Natural killer cell (primary cell): Measurements from ENCODE around the gene GPR4. TPM values are rescaled to one million over a fixed set of nuclear protein-coding genes. Genes with fewer than 3 reads are reported as not detected.

Experiments
- ATAC-seq, 3 donors: fragments of 150-1000 bp in 2 of 3; fragments of 200-7000 bp in 1 of 3; cut with Tn5 transposase; 1 replicate in 1 of 3; 2 replicates in 2 of 3; pipeline ENCODE4 v1.10.0; 2021; ENCODE audit warnings: mild to moderate bottlenecking in 2 of 3, moderate library complexity in 2 of 3
- DNase-seq, 2 donors: peaks; one replicate each; pipeline versions ENCODE4 v3.0.0 to v3.0.0-alpha.2; 2013 to 2021; ENCODE audit warnings: mixed read lengths in 1 of 2
- H3K27ac ChIP-seq: one replicate; pipeline ENCODE4 v1.5.1; 2013; ENCODE audit warnings: mild to moderate bottlenecking, low read length
- H3K27me3 ChIP-seq: one replicate; pipeline ENCODE4 v1.6.1; 2013; ENCODE audit warnings: low read length; ENCODE audit not compliant: control insufficient read depth, insufficient read depth
- H3K36me3 ChIP-seq: one replicate; pipeline ENCODE4 v1.6.1; 2013; ENCODE audit warnings: low read length; ENCODE audit not compliant: control insufficient read depth, insufficient read depth
- H3K4me1 ChIP-seq: one replicate; pipeline ENCODE4 v1.6.1; 2013; ENCODE audit warnings: low read length; ENCODE audit not compliant: control insufficient read depth, insufficient read depth
- H3K4me3 ChIP-seq: one replicate; pipeline ENCODE4 v1.5.1; 2013; ENCODE audit warnings: low read length
- H3K9me3 ChIP-seq: one replicate; pipeline ENCODE4 v1.6.1; 2013; ENCODE audit warnings: low read length; ENCODE audit not compliant: control insufficient read depth, insufficient read depth
- H3K27ac Mint-ChIP-seq, 2 donors: one replicate each; pipeline ENCODE4 v1.8.0; 2022; ENCODE audit warnings: mild to moderate bottlenecking in 2 of 2, mixed read lengths in 2 of 2, moderate library complexity in 1 of 2
- H3K27me3 Mint-ChIP-seq, 2 donors: one replicate each; pipeline ENCODE4 v1.8.0; 2022; ENCODE audit warnings: low read depth in 2 of 2, mixed read lengths in 2 of 2
- H3K36me3 Mint-ChIP-seq: one replicate; pipeline ENCODE4 v1.8.0; 2022; ENCODE audit warnings: mixed read lengths
- H3K4me1 Mint-ChIP-seq, 2 donors: one replicate each; pipeline ENCODE4 v1.8.0; 2022; ENCODE audit warnings: mixed read lengths in 2 of 2
- H3K4me3 Mint-ChIP-seq: one replicate; pipeline ENCODE4 v1.8.0; 2022; ENCODE audit warnings: mild to moderate bottlenecking, moderate library complexity, mixed read lengths
- H3K9me3 Mint-ChIP-seq, 2 donors: one replicate each; pipeline ENCODE4 v1.8.0; 2022; ENCODE audit warnings: mixed read lengths in 2 of 2
- CTCF ChIP-seq: fragments of 200-600 bp; IDR thresholded peaks from one replicate; pipeline ENCODE4 v1.8.0; 2022; ENCODE audit warnings: antibody characterized with exemption
- WGBS: methylation state at CpG from one replicate; pipeline ENCODE4 v1.1.7; 2013; ENCODE audit warnings: missing lambda C conversion rate; ENCODE audit not compliant: insufficient coverage; 5-methylcytosine and 5-hydroxymethylcytosine counted together
- intact Hi-C: fragments of 100-400 bp; cut with micrococcal nuclease; formaldehyde crosslinking; loops from one replicate; pipeline ENCODE4 v1.14.2; 2022
- total RNA-seq, 4 donors: library from RNA; stranded (reverse); fragments of 120-200 nt in 1 of 4; gene quantifications; one replicate each; pipeline versions ENCODE4 v1.2.3 to v1.2.4, GENCODE V29; 2013 to 2022

GPR4 gene
- total RNA-seq, 3 donors from 2014 or later (not counting 1 experiment from before 2014, with no cell fraction given): 0.12 to 0.13 TPM; not detected in 1

GRCh38 chr19:45569619-45570421, 32.2 kb downstream of the GPR4 start:
- Mint-ChIP-seq H3K27me3 (no peaks in the 10 kb centered on the region), H3K4me1 (peaks cover 8 to 10% of the 10 kb centered on the region in 2 donors), H3K9me3 (no peaks in the 10 kb centered on the region), H3K27ac (no peak overlapping the region), H3K36me3 (no peaks in the 10 kb centered on the region), H3K4me3 (no peak overlapping the region)
- peak; percentile 47 for TF ChIP-seq CTCF
- Histone ChIP-seq H3K4me3 (no peak overlapping the region), H3K4me1 (no peaks in the 10 kb centered on the region), H3K36me3 (no peaks in the 10 kb centered on the region), H3K27me3 (no peaks in the 10 kb centered on the region), H3K9me3 (no peaks in the 10 kb centered on the region), H3K27ac (no peak overlapping the region)
- ATAC-seq: peak; percentile 72 to 85 (median 75)
- 68% methylated on average over 14 of the region's 15 CpGs for WGBS
- DNase-seq: peak; percentile 50 to 69
- intact Hi-C loops: loop anchor here (10.0 kb wide), 1 partner anchor 145 kb away; the partner anchor contains the start of gene ERCC1

GRCh38 chr19:45568732-45569131, 33.3 kb downstream of the GPR4 start:
- Mint-ChIP-seq H3K4me1 (peaks cover 8 to 9% of the 10 kb centered on the region in 2 donors), H3K27me3 (no peaks in the 10 kb centered on the region), H3K4me3 (no peak overlapping the region), H3K27ac (no peak overlapping the region), H3K9me3 (no peaks in the 10 kb centered on the region), H3K36me3 (no peaks in the 10 kb centered on the region)
- Histone ChIP-seq H3K27me3 (no peaks in the 10 kb centered on the region), H3K4me3 (no peak overlapping the region), H3K9me3 (no peaks in the 10 kb centered on the region), H3K27ac (no peak overlapping the region), H3K36me3 (no peaks in the 10 kb centered on the region), H3K4me1 (peaks cover 4% of the 10 kb centered on the region)
- 95% methylated on average over 3 of the region's 3 CpGs for WGBS
- ATAC-seq: no peak
- intact Hi-C loops: loop anchor here (10.0 kb wide), 1 partner anchor 144 kb away; the partner anchor contains the start of gene ERCC1
- DNase-seq: no peak
- TF ChIP-seq CTCF: no peak

- H3K4me1 Mint-ChIP-seq: peaks cover 5 to 8% of the 10 kb centered on the region in 2 donors
- no peaks in the 10 kb centered on the region for H3K36me3 Mint-ChIP-seq
- no peaks in the 10 kb centered on the region for H3K9me3 Mint-ChIP-seq
Measured at GRCh38 chr19:45567609-45568008, 34.4 kb downstream of the GPR4 start.

More at GRCh38 chr19:45567609-45568008, 34.4 kb downstream of the GPR4 start:
- Mint-ChIP-seq H3K4me3 (no peak overlapping the region), H3K27ac (no peak overlapping the region), H3K27me3 (no peaks in the 10 kb centered on the region)
- Histone ChIP-seq H3K27ac (no peak overlapping the region), H3K36me3 (no peaks in the 10 kb centered on the region), H3K9me3 (no peaks in the 10 kb centered on the region), H3K4me1 (peaks cover 11% of the 10 kb centered on the region), H3K27me3 (no peaks in the 10 kb centered on the region), H3K4me3 (no peak overlapping the region)
- intact Hi-C loops: loop anchor here (10.0 kb wide), 1 partner anchor 143 kb away; the partner anchor contains the start of gene ERCC1
- TF ChIP-seq CTCF: no peak
- no peak for ATAC-seq
- WGBS: 80% methylated on average over 1 of the region's 2 CpGs
- no peak for DNase-seq
